Mucosa of gallbladder (tissue), 1 donor: ENCODE results near the gene DYNC2LI1. TPM values are rescaled to one million over a fixed set of nuclear protein-coding genes. Genes with fewer than 3 reads are reported as not detected.

Experiments
- DNase-seq: peaks from one replicate; pipeline ENCODE4 v3.0.0-alpha.2; 2020; ENCODE audit warnings: low spot score
- total RNA-seq: library from RNA; stranded (reverse); gene quantifications from one replicate; pipeline ENCODE4 v1.2.1, GENCODE V29; 2021
- donor health status: DM: no; HTN: no; CAD: no.

DYNC2LI1 gene
- total RNA-seq, 1 donor from 2014 or later: 26.2 TPM

- DNase-seq: no peak
Measured at GRCh38 chr2:43814711-43815110, 40.9 kb downstream of the DYNC2LI1 start.

DNA sequence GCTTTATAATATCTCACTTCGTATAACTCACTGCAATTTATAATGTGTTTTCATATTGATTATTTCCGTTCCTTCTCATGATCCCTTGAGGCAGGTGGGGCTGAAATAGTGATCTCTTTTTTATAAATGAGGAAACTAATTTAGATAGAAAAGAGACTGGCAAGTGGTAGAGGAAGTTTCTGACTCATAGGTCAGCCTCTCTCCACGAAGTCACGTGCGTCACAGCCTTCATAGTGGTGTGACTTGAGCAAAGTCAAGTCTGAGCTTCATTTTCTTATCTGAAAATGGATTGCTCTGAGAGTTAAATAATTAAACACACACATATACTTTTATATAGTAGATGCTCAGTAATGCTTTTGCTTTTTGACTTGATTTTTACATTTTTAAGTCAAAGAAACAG is 44.9 kb downstream of the DYNC2LI1 start:
- peak; percentile 88 for DNase-seq

- DNase-seq: no peak
Measured at GRCh38 chr2:43819491-43820163, 45.8 kb downstream of the DYNC2LI1 start.

DNA sequence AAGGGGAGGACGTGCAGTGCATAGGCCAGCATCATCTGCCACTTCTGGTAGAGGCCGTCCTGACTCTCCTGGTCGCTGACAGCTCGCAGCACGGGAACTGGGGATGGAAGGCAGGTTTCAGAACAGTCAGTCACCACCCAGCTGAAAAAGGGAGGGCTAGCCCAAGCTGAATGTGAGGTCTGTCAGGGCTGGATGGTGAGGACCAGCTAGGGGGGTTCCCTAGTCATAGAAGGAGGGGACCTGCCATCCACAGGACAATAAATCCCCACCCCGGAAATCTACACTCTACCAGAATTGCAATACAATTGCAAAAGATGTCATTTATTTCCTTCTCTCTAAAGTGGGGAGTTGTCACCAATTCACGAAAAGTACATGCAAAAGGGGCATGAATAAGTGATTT is 49.0 kb downstream of the DYNC2LI1 start:
- no peak for DNase-seq

DNA sequence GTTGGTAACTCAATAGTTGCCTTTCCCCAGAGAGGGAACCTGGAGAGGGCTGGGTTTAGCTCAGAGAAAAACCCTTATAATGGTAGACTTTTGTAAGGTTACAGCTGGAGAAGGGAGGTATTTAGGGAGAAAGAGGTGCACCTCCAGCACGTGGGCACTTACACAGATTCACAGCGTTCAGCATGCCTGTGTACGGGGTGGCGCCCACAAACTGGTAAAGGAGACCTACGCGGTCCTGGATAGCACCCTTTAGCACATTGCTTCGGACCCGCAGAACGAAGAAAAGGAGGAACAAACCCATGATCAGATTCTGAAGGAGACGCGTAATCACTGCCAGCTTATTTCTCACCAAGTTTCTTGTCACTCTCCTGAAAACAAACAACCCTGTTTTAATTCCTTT is 49.9 kb downstream of the DYNC2LI1 start:
- DNase-seq: no peak

DNA sequence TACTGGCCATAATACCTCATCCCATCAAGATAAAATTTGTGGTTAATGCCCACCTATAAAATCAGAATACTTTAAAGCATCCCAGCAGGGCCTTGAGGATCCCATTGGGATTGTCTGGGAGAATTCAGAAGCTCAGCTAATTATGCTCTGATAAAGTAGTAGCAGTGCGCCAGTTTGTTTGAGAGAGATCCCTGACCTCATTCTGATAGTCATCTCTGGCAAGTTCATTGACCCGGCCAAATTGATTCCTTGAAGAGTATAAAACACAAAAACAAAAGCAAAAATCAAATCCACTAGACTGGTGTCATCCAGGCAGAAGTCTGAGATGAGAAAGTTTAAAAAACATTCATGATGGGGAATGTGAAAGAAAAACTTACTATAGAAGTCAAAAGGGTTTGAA is 50.7 kb downstream of the DYNC2LI1 start:
- DNase-seq: no peak

- no peak for DNase-seq
Measured at GRCh38 chr2:43824951-43825493, 51.2 kb downstream of the DYNC2LI1 start.

DNA sequence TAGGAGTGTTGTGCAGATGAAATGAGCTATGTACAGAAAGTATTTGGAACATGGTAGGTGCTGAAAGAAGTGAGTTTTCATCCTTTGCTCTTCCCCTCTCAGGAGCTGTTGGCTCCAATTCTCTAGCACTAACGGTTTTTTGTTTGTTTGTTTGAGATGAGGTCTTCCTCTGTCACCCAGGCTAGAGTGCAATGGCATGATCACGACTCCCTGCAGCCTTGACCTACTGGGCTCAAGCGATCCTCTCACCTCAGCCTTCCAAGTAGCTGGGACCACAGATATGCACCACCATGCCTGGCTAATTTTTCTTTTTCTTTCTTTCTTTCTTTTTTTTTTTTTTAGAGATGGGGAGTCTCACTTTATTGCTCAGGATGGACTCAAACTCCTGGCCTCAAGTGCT is 52.0 kb downstream of the DYNC2LI1 start:
- no peak for DNase-seq

GRCh38 chr2:43826305-43827250 is 52.7 kb downstream of the DYNC2LI1 start:
- no peak for DNase-seq

- DNase-seq: no peak
Measured at GRCh38 chr2:43831543-43832294, 57.9 kb downstream of the DYNC2LI1 start.

- DNase-seq: peak; percentile 36
Measured at GRCh38 chr2:43832457-43832856, 58.6 kb downstream of the DYNC2LI1 start.

DNA sequence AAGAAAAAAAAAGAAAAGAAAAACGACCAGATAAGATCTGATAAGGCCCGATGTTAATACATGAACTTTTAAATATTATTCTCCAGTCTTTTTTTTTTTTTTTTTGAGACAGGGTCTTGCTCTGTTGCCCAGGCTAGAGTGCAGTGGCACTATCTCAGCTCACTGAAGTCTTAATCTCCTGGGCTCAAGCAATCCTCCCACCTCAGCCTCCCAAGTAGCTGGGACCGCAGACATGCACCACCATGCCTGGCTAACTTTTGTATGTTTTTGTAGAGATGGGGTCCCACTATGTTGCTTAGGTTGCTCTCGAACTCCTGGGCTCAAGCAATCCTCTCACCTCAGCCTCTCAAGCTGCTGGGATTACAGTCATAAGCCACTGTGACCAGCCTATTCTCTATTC is 63.2 kb downstream of the DYNC2LI1 start:
- DNase-seq: no peak

GRCh38 chr2:43837831-43838559 is 64.2 kb downstream of the DYNC2LI1 start:
- DNase-seq: no peak

DNA sequence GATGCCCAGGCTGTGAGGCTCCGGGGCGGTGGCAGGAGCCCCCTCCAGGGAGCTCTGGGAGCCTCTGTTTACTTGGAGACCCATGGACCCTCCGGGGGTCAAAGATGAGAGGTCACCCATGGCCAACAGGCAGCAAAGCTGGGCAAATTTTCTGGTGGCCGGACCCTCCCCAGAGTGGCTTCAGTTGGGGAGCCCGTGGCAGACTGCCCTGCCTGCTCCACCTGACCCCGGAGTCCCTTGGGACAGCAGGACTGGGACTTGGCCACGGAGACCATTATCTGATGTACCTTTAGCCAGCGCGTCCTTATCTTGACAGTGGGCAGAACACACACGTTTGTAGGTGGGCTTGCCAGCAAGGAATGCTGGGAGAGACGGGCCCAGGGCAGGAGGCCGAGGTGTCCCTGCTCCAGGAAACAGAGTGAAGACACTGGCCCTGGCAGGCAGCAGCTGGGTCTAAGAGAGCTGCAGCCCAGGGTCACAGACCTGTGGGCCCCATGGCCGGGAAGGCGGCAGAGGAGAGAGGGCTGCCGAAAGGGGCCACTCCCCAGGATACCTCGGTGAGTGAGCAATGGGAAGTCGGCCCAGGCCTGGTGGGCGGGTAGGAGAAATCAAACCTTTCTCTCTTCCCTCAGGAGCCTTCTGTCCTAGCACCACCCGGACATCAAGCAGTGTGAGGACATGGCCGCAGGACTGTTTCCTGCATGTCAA is 64.9 kb downstream of the DYNC2LI1 start, which contains the start of the genes ABCG5 and ABCG8:
TSS of gene ABCG5 (minus strand) at position 280 of the 708 bp plus-strand sequence. CDS start at position 120, 160 bp downstream.
TSS of gene ABCG8 (plus strand) at position 412 of the 708 bp plus-strand sequence. CDS start at position 495, 83 bp downstream.
- peak; percentile 9 for DNase-seq

- no peak for DNase-seq
Measured at GRCh38 chr2:43839776-43840564, 66.1 kb downstream of the DYNC2LI1 start.

DNA sequence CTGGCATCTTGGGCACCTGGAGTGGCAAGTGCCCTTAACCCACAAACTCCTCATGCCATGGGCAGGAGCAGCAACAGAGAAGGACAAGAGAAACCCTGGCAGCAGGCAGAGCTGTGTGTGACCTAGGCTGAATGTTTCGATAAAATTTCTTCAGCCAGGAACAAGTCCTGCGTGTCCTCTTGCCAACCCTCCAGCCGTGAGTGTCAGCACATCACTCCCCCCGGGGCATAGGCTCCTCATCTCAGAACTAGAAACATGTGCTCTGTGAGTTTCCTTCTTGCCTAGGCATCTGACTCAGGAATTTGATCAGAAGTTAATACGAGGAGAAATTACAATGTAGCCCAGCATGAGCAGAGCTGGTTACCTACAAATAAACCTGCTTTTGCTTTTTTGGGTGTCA is 67.1 kb downstream of the DYNC2LI1 start:
- no peak for DNase-seq

GRCh38 chr2:43841949-43842865 is 68.4 kb downstream of the DYNC2LI1 start:
- DNase-seq: no peak

GRCh38 chr2:43842866-43843226 is 69.0 kb downstream of the DYNC2LI1 start:
- DNase-seq: no peak
